A549 (cell line): ENCODE data around the gene IRF9. TPM values are rescaled to one million over a fixed set of nuclear protein-coding genes. Genes with fewer than 3 reads are reported as not detected.

Experiments
- ATAC-seq, 2 experiments: fragments of 200-7000 bp in 1 of 2; fragments of >200 bp in 1 of 2; cut with Nextera tagmentation in 1 of 2; cut with Tn5 transposase in 1 of 2; 3 replicates each; pipeline versions ENCODE4 v1.8.0 to v1.9.1; 2018 to 2020; ENCODE audit warnings: mild to moderate bottlenecking in 1 of 2, moderate library complexity in 1 of 2
- CTCF ChIA-PET: fragments of 300-600 bp; sonication (Branson Sonifier 250); formaldehyde crosslinking; extraction: SDS; loops from one replicate; lab custom pipeline; 2021; ENCODE audit warnings: antibody characterized with exemption, inconsistent platforms; lab: Yijun Ruan, JAX
- POLR2A ChIA-PET: fragments of 350-600 bp; formaldehyde crosslinking; extraction: SDS; loops from one replicate; lab custom pipeline; 2021; ENCODE audit warnings: antibody characterized with exemption, inconsistent platforms; lab: Yijun Ruan, JAX
- DNase-seq, 2 experiments: peaks; one replicate each; pipeline versions ENCODE4 v3.0.0 to v3.0.0-alpha.2; 2011 to 2016; ENCODE audit warnings: low read depth in 1 of 2, low spot score in 1 of 2
- FAIRE-seq: peaks from 2 replicates; lab custom pipeline; 2011; peaks lifted over from hg19 to GRCh38; lab: Jason Lieb, UNC
- H3K27ac ChIP-seq, 2 experiments: fragments of >200 bp; sonication (Bioruptor Twin); formaldehyde crosslinking; 3 replicates each; pipeline ENCODE4 v1.5.1; 2016 to 2017
- H3K4me1 ChIP-seq: fragments of >200 bp; sonication (Bioruptor Twin); formaldehyde crosslinking; 3 replicates; pipeline ENCODE4 v1.6.1; 2016
- H3K4me2 ChIP-seq: fragments of >200 bp; sonication (Bioruptor Twin); formaldehyde crosslinking; 3 replicates; pipeline ENCODE4 v1.6.1; 2016
- H3K4me3 ChIP-seq: fragments of >200 bp; sonication (Bioruptor Twin); formaldehyde crosslinking; 3 replicates; pipeline ENCODE4 v1.5.1; 2016
- H3K9me3 ChIP-seq: fragments of >200 bp; sonication (Bioruptor Twin); formaldehyde crosslinking; 3 replicates; pipeline ENCODE4 v1.6.1; 2016
- CBX2 ChIP-seq: fragments of 200-600 bp; sonication (generic); IDR thresholded peaks from 2 replicates; pipeline ENCODE4 v1.6.1; 2016; ENCODE audit warnings: low read depth, mild to moderate bottlenecking, borderline replicate concordance
- CHD2 ChIP-seq: fragments of 150-350 bp; IDR thresholded peaks from 2 replicates; pipeline ENCODE4 v1.6.1; 2014; ENCODE audit warnings: low read length; ENCODE audit not compliant: partially characterized antibody
- EHMT2 ChIP-seq: fragments of 200-600 bp; sonication (generic); IDR thresholded peaks from 2 replicates; pipeline ENCODE4 v1.6.1; 2016; ENCODE audit warnings: antibody characterized with exemption, low read depth, mild to moderate bottlenecking, moderate library complexity
- FOSL2 ChIP-seq, 2 experiments: fragments of 450-650 bp in 1 of 2; fragments of >200 bp in 1 of 2; sonication (Bioruptor Twin) in 1 of 2; formaldehyde crosslinking; IDR thresholded peaks; 2 replicates each; pipeline versions ENCODE4 v1.5.0 to v1.6.1; 2016 to 2020; ENCODE audit warnings: mild to moderate bottlenecking in 1 of 2, moderate library complexity in 1 of 2
- FOXS1 ChIP-seq: fragments of 250-450 bp; sonication (Bioruptor Pico); IDR thresholded peaks from 2 replicates; pipeline ENCODE4 v1.5.0; 2020; ENCODE audit warnings: mild to moderate bottlenecking, moderate library complexity
- GATA3 ChIP-seq: IDR thresholded peaks from 2 replicates; pipeline ENCODE4 v1.6.1; 2012; ENCODE audit warnings: borderline replicate concordance
- HDAC2 ChIP-seq: fragments of 200-600 bp; sonication (generic); IDR thresholded peaks from 2 replicates; pipeline ENCODE4 v1.6.1; 2016
- HOXB5 ChIP-seq: fragments of 250-450 bp; sonication (Bioruptor Pico); IDR thresholded peaks from 2 replicates; pipeline ENCODE4 v1.5.0; 2020; ENCODE audit warnings: mild to moderate bottlenecking, moderate library complexity
- JUN ChIP-seq, 2 experiments: fragments of >200 bp; sonication (Bioruptor Twin); formaldehyde crosslinking; IDR thresholded peaks; 2 replicates in 1 of 2; 3 replicates in 1 of 2; pipeline ENCODE4 v1.6.1; 2016 to 2017
- MYC ChIP-seq: IDR thresholded peaks from 2 replicates; pipeline ENCODE4 v1.6.1; 2012; ENCODE audit warnings: mild to moderate bottlenecking, inconsistent platforms, low read length, improper control_type of control experiment, borderline replicate concordance
- PHF8 ChIP-seq: fragments of 200-600 bp; sonication (generic); IDR thresholded peaks from 2 replicates; pipeline ENCODE4 v1.6.1; 2016; ENCODE audit warnings: low read depth, mild to moderate bottlenecking, antibody characterized with exemption, moderate library complexity, borderline replicate concordance
- POLR2A ChIP-seq: IDR thresholded peaks from 2 replicates; pipeline ENCODE4 v1.6.1; 2012; ENCODE audit warnings: mild to moderate bottlenecking, low read length
- POLR2AphosphoS2 ChIP-seq: conservative IDR thresholded peaks from 2 replicates; pipeline ENCODE4 v1.6.1; 2012; ENCODE audit warnings: low read length, improper control_type of control experiment, inconsistent platforms
- RFX5 ChIP-seq: fragments of 450-650 bp; IDR thresholded peaks from 2 replicates; pipeline ENCODE4 v1.7.1; 2014; ENCODE audit warnings: antibody characterized with exemption, mild to moderate bottlenecking, moderate library complexity
- RNF2 ChIP-seq: fragments of 200-600 bp; sonication (generic); IDR thresholded peaks from 2 replicates; pipeline ENCODE4 v1.6.1; 2016; ENCODE audit warnings: low read depth, mild to moderate bottlenecking, antibody characterized with exemption, moderate library complexity, borderline replicate concordance
- ZNF302 ChIP-seq: fragments of 250-450 bp; sonication (Bioruptor Pico); IDR thresholded peaks from 2 replicates; pipeline ENCODE4 v1.9.0; 2021; ENCODE audit warnings: inconsistent platforms, mild to moderate bottlenecking, moderate library complexity
- WGBS: methylation state at CpG from one replicate; pipeline ENCODE4 v1.1.6; 2017; ENCODE audit errors: missing lambda C conversion rate; 5-methylcytosine and 5-hydroxymethylcytosine counted together
- polyA plus RNA-seq, 4 experiments: library from polyadenylated mRNA; depleted of rRNA in 3 of 4; stranded (reverse); fragments of >200 nt; fragmentation: RNase III in 1 of 4; extraction: RNeasy Plus Mini Kit Qiagen cat#74134 plus additional on column Dnase treatment in 1 of 4; gene quantifications; 2 replicates in 3 of 4; 3 replicates in 1 of 4; pipeline ENCODE4 v1.2.3, GENCODE V29; 2011 to 2017
- TF ChIP-seq, protein P1 (sequence below): fragments of >200 bp; sonication (Bioruptor Twin); formaldehyde crosslinking; IDR thresholded peaks from 3 replicates; pipeline ENCODE4 v1.5.1; 2016
- TF ChIP-seq, protein P2 (sequence below): fragments of 150-350 bp; IDR thresholded peaks from 2 replicates; pipeline ENCODE4 v1.6.1; 2014; ENCODE audit warnings: low read depth, mild to moderate bottlenecking, low read length
- TF ChIP-seq, protein P3 (sequence below): IDR thresholded peaks from 2 replicates; pipeline ENCODE4 v1.6.1; 2012
- TF ChIP-seq, protein P4 (sequence below): fragments of 200-600 bp; sonication (generic); IDR thresholded peaks from 2 replicates; pipeline ENCODE4 v1.6.1; 2016; ENCODE audit warnings: antibody characterized with exemption, mild to moderate bottlenecking, moderate library complexity
- TF ChIP-seq, protein P5 (sequence below): IDR thresholded peaks from 2 replicates; pipeline ENCODE4 v1.6.1; 2012
- TF ChIP-seq, protein P6 (sequence below): fragments of 450-650 bp; IDR thresholded peaks from 2 replicates; pipeline ENCODE4 v1.6.1; 2014; ENCODE audit warnings: antibody characterized with exemption
- TF ChIP-seq, protein P7 (sequence below): IDR thresholded peaks from 2 replicates; pipeline ENCODE4 v1.6.1; 2012; ENCODE audit warnings: low read depth, borderline replicate concordance

The IRF9 gene
- polyA plus RNA-seq, 2 of the 4 experiments (the other 2 are of a cell fraction) = 19.0 to 23.1 TPM

DNA sequence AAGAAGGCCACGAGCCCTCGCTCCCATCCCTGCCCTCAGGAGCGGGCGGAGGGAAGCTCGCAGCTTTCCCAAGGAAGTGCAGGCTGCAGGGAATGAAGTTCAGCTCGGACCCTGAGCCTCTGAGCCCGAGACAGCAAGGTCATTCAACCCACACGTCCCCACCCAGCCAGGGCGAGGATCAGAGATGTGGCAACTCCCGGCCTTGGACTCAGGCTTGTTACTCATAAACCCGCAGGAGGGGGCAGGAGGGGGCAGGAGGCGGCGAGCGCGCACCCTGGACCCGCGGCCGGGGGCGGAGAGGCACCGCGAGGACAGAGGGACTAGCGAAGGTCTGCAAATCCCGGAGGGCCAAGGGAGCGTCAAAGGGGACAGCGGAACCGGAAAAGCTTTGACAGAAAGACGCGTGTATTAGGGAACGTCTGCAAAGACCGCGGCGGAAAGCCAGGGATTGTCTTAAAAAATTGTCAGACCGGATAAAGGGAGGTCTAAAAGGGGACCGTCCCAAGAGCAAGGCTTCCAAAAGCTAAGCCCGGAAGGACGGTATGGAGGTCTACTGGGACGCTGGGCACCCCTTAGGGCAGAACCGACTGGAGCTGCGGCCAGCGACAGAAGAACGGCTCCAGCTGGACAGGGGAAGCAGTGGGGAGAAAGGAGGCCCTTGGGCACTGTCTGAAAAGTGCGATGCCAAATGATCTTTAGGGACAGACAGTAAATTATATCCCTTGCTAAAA, 47.1 kb upstream of the IRF9 start (continued):
- TF ChIP-seq, protein P1, sequence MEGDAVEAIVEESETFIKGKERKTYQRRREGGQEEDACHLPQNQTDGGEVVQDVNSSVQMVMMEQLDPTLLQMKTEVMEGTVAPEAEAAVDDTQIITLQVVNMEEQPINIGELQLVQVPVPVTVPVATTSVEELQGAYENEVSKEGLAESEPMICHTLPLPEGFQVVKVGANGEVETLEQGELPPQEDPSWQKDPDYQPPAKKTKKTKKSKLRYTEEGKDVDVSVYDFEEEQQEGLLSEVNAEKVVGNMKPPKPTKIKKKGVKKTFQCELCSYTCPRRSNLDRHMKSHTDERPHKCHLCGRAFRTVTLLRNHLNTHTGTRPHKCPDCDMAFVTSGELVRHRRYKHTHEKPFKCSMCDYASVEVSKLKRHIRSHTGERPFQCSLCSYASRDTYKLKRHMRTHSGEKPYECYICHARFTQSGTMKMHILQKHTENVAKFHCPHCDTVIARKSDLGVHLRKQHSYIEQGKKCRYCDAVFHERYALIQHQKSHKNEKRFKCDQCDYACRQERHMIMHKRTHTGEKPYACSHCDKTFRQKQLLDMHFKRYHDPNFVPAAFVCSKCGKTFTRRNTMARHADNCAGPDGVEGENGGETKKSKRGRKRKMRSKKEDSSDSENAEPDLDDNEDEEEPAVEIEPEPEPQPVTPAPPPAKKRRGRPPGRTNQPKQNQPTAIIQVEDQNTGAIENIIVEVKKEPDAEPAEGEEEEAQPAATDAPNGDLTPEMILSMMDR = no peak
- TF ChIP-seq, protein P2, sequence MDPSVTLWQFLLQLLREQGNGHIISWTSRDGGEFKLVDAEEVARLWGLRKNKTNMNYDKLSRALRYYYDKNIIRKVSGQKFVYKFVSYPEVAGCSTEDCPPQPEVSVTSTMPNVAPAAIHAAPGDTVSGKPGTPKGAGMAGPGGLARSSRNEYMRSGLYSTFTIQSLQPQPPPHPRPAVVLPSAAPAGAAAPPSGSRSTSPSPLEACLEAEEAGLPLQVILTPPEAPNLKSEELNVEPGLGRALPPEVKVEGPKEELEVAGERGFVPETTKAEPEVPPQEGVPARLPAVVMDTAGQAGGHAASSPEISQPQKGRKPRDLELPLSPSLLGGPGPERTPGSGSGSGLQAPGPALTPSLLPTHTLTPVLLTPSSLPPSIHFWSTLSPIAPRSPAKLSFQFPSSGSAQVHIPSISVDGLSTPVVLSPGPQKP = no peak
- TF ChIP-seq POLR2AphosphoS2 = no peak

DNA sequence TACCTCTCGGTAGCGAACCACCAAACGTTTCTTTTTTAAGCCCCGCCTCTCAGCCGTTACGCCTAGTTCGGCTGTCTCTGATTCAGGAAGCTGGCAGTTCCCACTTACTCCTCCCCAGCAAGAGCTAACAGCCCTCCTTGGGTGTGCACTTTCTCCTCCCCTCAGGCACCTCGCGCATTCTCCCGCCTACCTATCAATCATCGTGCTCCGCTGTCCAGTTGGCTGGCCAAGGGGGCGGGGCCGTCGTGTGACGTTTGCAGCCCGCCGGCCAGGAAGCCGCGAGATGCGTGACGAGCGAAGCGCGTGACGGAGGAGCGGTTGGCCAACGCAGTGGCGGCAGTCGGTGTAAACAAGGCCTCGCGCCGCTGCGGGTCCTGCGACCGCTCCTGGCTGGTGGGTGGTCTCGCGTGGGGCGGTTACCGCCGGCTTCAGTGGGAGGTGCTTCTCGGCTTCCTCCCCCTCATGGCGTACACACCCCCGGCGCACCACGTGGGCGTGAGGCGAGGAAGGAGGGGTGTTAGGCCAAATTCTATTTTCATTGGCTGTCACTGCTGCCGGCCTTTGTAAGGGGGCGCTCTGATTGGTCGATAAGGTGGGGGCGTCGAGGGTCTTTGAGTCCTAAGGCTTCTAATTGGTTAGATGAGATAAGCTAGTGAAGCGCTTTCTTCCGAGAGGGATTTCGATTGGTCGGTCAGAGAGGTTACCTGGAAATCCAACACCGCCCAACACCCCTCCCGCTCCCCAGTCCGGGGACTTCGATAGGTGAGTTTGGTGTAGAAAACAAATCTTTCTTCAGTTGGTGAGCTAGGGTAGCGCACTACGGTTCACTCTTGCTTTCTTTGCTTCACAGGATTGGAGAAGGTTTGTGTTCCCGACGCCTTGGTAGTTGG, 46.3 kb upstream of the IRF9 start, which contains the start of the genes DCAF11 and NRL:
TSS of gene DCAF11 (plus strand) at position 246 of the 890 bp plus-strand sequence. CDS start 818 bp downstream, outside the sequence.
TSS of gene NRL (minus strand) at position 418 of the 890 bp plus-strand sequence. CDS start 32,101 bp downstream, outside the sequence.
- Histone ChIP-seq H3K4me2 (peak within 1 kb of the TSS; percentile 89), H3K9me3 (no peaks in the 10 kb centered on the region), H3K4me3 (peak within 1 kb of the TSS; percentile 62), H3K4me1 (peaks cover 11% of the 10 kb centered on the region; the same call in 1 of the 3 replicates), H3K27ac (peak within 1 kb of the TSS; percentile 95 to 96)
- DNase-seq (peak; percentile 99 to 100), FAIRE-seq (peak; percentile 77), ATAC-seq (peak; percentile 92 to 94)
- ChIA-PET CTCF (interaction anchor here (0.8 to 5.6 kb wide), 15 partner anchors 11 to 526 kb away, joined by 3 to 44 read pairs (median 4); partner anchors contain the start of genes EMC9 and IRF9), POLR2A (interaction anchor here (0.5 to 2.9 kb wide), 25 partner anchors 10 to 1471 kb away, joined by 3 to 55 read pairs (median 4); partner anchors contain the start of genes CARMIL3, CIDEB, DHRS4L2 and EMC9)
- WGBS = 2% methylated on average over 56 of the region's 65 CpGs
- TF ChIP-seq, protein P3, sequence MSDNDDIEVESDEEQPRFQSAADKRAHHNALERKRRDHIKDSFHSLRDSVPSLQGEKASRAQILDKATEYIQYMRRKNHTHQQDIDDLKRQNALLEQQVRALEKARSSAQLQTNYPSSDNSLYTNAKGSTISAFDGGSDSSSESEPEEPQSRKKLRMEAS = peak; percentile 97
- TF ChIP-seq, protein P4, sequence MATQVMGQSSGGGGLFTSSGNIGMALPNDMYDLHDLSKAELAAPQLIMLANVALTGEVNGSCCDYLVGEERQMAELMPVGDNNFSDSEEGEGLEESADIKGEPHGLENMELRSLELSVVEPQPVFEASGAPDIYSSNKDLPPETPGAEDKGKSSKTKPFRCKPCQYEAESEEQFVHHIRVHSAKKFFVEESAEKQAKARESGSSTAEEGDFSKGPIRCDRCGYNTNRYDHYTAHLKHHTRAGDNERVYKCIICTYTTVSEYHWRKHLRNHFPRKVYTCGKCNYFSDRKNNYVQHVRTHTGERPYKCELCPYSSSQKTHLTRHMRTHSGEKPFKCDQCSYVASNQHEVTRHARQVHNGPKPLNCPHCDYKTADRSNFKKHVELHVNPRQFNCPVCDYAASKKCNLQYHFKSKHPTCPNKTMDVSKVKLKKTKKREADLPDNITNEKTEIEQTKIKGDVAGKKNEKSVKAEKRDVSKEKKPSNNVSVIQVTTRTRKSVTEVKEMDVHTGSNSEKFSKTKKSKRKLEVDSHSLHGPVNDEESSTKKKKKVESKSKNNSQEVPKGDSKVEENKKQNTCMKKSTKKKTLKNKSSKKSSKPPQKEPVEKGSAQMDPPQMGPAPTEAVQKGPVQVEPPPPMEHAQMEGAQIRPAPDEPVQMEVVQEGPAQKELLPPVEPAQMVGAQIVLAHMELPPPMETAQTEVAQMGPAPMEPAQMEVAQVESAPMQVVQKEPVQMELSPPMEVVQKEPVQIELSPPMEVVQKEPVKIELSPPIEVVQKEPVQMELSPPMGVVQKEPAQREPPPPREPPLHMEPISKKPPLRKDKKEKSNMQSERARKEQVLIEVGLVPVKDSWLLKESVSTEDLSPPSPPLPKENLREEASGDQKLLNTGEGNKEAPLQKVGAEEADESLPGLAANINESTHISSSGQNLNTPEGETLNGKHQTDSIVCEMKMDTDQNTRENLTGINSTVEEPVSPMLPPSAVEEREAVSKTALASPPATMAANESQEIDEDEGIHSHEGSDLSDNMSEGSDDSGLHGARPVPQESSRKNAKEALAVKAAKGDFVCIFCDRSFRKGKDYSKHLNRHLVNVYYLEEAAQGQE = peak; percentile 92
- TF ChIP-seq CHD2 (peak; percentile 88), ZNF302 (CRISPR knock-in tag) (no peak), FOSL2 (IDR thresholded peaks at IDR 0.05) (no peak), FOSL2 (CRISPR knock-in tag; IDR thresholded peaks at IDR 0.05) (peak; percentile 28; the same call in 1 of the 2 replicates), JUN (IDR thresholded peaks at IDR 0.05) (peak in 1 of 2 experiments; percentile 10; a peak in 2 of 5 replicates), MYC (peak; percentile 77), HOXB5 (CRISPR knock-in tag) (peak; percentile 100), RFX5 (peak; percentile 85), HDAC2 (no peak), CBX2 (no peak), FOXS1 (no peak), POLR2AphosphoS2 (no peak), POLR2A (0 out of 2 replicates have a peak, but pooled peaks have one; percentile 3), RNF2 (no peak), EHMT2 (no peak), GATA3 (peak; percentile 28; the same call in 1 of the 2 replicates), PHF8 (peak; percentile 41; the same call in 1 of the 2 replicates)
- TF ChIP-seq, protein P5, sequence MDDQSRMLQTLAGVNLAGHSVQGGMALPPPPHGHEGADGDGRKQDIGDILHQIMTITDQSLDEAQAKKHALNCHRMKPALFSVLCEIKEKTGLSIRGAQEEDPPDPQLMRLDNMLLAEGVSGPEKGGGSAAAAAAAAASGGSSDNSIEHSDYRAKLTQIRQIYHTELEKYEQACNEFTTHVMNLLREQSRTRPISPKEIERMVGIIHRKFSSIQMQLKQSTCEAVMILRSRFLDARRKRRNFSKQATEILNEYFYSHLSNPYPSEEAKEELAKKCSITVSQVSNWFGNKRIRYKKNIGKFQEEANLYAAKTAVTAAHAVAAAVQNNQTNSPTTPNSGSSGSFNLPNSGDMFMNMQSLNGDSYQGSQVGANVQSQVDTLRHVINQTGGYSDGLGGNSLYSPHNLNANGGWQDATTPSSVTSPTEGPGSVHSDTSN = peak; percentile 86
- TF ChIP-seq, protein P6, sequence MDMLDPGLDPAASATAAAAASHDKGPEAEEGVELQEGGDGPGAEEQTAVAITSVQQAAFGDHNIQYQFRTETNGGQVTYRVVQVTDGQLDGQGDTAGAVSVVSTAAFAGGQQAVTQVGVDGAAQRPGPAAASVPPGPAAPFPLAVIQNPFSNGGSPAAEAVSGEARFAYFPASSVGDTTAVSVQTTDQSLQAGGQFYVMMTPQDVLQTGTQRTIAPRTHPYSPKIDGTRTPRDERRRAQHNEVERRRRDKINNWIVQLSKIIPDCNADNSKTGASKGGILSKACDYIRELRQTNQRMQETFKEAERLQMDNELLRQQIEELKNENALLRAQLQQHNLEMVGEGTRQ = peak; percentile 96
- TF ChIP-seq, protein P7, sequence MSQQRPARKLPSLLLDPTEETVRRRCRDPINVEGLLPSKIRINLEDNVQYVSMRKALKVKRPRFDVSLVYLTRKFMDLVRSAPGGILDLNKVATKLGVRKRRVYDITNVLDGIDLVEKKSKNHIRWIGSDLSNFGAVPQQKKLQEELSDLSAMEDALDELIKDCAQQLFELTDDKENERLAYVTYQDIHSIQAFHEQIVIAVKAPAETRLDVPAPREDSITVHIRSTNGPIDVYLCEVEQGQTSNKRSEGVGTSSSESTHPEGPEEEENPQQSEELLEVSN = peak; percentile 69; the same call in 1 of the 2 replicates
